Nephron progenitor cell (in vitro differentiated cells): ENCODE data around the gene STOM.

Experiments
- DNase-seq: peaks from one replicate; pipeline ENCODE4 v3.0.0; 2021
- H3K27ac Mint-ChIP-seq: 2 replicates; pipeline ENCODE4 v1.8.0; 2021; ENCODE audit warnings: mild to moderate bottlenecking, moderate library complexity, mixed read lengths
- H3K27me3 Mint-ChIP-seq: 2 replicates; pipeline ENCODE4 v1.8.0; 2021; ENCODE audit warnings: mild to moderate bottlenecking, low read depth, mixed read lengths; ENCODE audit not compliant: poor library complexity
- H3K36me3 Mint-ChIP-seq: 2 replicates; pipeline ENCODE4 v1.8.0; 2021; ENCODE audit warnings: low read depth, mixed read lengths
- H3K4me1 Mint-ChIP-seq: 2 replicates; pipeline ENCODE4 v1.8.0; 2021; ENCODE audit warnings: mixed read lengths
- H3K4me3 Mint-ChIP-seq: 2 replicates; pipeline ENCODE4 v1.8.0; 2021; ENCODE audit warnings: mild to moderate bottlenecking, moderate library complexity, mixed read lengths
- H3K9me3 Mint-ChIP-seq: 2 replicates; pipeline ENCODE4 v1.8.0; 2021; ENCODE audit warnings: mild to moderate bottlenecking, moderate library complexity, mixed read lengths
- TF ChIP-seq, protein P1 (sequence below): fragments of 200-600 bp; sonication (generic); IDR thresholded peaks from 2 replicates; pipeline ENCODE4 v1.5.0; 2021; ENCODE audit warnings: antibody characterized with exemption

STOM gene

DNA sequence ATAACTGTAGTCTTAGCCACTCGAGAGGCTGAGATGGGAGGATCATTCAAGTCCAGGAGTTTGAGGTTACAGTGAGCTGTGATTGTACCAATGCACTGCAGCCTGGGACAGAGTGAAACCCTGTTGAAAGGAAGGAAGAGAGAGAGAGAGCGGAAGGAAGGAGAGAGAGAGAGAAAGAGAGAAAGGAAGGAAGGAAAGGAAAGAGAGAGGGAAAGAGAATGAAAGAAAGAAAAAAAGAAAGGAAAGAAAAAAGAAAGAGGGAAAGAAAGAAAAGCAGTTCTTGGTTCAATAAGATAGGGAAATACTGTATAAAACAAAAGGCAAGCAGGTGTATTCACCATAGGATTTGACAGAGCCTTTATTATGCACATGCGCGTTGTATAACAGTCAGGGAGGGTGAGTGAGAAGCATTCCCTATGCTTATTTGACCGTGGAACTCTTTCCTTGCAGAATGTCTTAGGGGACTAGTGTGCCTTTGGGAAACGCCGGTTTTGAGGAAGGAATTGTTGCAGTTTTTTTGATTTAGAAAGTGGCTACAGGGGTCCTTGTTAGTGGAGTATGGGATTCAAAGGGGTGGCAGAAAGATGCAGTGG, 60.1 kb downstream of the STOM start:
- H3K9me3 Mint-ChIP-seq, result no peaks in the 10 kb centered on the region
- H3K4me3 Mint-ChIP-seq, result no peak overlapping the region
- peaks cover 14% of the 10 kb centered on the region for H3K4me1 Mint-ChIP-seq
- H3K27me3 Mint-ChIP-seq, result no peaks in the 10 kb centered on the region
- DNase-seq, result no peak
- H3K36me3 Mint-ChIP-seq, result peaks cover 36% of the 10 kb centered on the region
- TF ChIP-seq, protein P1, sequence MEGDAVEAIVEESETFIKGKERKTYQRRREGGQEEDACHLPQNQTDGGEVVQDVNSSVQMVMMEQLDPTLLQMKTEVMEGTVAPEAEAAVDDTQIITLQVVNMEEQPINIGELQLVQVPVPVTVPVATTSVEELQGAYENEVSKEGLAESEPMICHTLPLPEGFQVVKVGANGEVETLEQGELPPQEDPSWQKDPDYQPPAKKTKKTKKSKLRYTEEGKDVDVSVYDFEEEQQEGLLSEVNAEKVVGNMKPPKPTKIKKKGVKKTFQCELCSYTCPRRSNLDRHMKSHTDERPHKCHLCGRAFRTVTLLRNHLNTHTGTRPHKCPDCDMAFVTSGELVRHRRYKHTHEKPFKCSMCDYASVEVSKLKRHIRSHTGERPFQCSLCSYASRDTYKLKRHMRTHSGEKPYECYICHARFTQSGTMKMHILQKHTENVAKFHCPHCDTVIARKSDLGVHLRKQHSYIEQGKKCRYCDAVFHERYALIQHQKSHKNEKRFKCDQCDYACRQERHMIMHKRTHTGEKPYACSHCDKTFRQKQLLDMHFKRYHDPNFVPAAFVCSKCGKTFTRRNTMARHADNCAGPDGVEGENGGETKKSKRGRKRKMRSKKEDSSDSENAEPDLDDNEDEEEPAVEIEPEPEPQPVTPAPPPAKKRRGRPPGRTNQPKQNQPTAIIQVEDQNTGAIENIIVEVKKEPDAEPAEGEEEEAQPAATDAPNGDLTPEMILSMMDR, result no peak
- no peak overlapping the region for H3K27ac Mint-ChIP-seq

DNA sequence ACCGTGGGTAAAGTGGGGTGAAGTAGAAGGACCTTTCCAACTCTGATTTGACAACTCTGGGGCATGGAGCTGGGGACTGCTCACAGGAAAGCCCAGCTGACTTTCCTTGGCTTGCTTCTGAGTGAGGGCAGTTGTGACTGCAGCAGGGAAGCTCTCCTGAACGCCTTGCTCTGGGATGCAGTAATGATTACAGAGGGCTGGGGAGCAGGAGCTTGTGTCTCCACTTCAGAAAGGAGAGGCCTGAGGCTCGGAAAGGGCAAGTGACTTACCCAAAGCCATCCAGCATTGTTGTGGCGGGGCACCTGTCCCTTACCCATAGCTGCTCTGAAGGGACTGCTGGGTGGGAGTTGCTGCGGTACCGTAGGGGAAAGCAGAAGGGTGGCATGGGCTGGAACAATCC, 60.9 kb downstream of the STOM start:
- H3K36me3 Mint-ChIP-seq, result peaks cover 34% of the 10 kb centered on the region
- no peak overlapping the region for H3K27ac Mint-ChIP-seq
- no peaks in the 10 kb centered on the region for H3K9me3 Mint-ChIP-seq
- peaks cover 3% of the 10 kb centered on the region for H3K27me3 Mint-ChIP-seq
- TF ChIP-seq, protein P1, result no peak
- no peak for DNase-seq
- H3K4me1 Mint-ChIP-seq, result peaks cover 14% of the 10 kb centered on the region
- no peak overlapping the region for H3K4me3 Mint-ChIP-seq

DNA sequence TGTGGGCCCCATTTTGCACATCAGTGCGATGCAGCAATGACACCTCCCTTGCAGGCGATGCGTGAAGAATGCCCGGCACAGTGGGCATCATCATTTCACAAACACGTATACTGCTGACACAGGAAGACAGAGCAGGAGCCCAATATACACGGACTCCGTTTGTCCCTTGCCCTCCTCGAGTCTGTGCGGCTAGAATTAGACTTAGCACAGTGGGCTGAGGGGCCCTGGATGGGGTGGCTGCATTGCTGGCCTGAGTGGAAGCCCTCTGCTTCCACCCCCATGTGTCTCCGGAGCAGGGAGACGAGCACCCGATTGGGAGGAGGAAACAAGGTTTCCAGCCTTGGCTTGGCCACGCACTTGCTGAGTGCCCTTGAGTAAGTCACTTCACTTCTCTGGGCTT, 61.3 kb downstream of the STOM start:
- peaks cover 14% of the 10 kb centered on the region for H3K4me1 Mint-ChIP-seq
- no peaks in the 10 kb centered on the region for H3K9me3 Mint-ChIP-seq
- no peak overlapping the region for H3K27ac Mint-ChIP-seq
- H3K4me3 Mint-ChIP-seq, result no peak overlapping the region
- TF ChIP-seq, protein P1, result no peak
- H3K27me3 Mint-ChIP-seq, result peaks cover 3% of the 10 kb centered on the region
- peaks cover 31% of the 10 kb centered on the region for H3K36me3 Mint-ChIP-seq
- no peak for DNase-seq

DNA sequence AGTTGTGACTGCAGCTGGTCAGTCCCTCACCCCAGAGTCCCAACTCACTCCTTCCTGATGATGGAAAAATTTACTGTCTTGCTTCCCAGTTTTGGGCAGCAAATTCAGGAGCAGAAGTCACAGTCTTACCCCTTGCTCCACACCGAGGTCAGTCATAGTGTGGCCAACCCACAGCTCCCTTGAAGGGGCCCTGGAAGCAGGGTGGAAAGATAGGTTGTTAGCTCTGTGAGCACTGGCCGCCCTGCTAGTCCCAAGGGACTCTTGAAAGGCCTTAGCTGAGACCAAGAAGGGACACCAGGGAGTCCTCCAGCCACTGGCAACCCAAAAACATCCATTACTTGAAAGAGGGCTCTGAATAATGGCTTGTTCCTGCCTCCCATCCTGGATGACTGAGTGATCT, 62.1 kb downstream of the STOM start:
- DNase-seq, result no peak
- Mint-ChIP-seq H3K36me3 (peaks cover 31% of the 10 kb centered on the region), H3K27me3 (peaks cover 6% of the 10 kb centered on the region), H3K9me3 (no peaks in the 10 kb centered on the region), H3K4me1 (peaks cover 14% of the 10 kb centered on the region), H3K27ac (peak overlapping the region; percentile 96), H3K4me3 (no peak overlapping the region)
- TF ChIP-seq, protein P1, result no peak

DNA sequence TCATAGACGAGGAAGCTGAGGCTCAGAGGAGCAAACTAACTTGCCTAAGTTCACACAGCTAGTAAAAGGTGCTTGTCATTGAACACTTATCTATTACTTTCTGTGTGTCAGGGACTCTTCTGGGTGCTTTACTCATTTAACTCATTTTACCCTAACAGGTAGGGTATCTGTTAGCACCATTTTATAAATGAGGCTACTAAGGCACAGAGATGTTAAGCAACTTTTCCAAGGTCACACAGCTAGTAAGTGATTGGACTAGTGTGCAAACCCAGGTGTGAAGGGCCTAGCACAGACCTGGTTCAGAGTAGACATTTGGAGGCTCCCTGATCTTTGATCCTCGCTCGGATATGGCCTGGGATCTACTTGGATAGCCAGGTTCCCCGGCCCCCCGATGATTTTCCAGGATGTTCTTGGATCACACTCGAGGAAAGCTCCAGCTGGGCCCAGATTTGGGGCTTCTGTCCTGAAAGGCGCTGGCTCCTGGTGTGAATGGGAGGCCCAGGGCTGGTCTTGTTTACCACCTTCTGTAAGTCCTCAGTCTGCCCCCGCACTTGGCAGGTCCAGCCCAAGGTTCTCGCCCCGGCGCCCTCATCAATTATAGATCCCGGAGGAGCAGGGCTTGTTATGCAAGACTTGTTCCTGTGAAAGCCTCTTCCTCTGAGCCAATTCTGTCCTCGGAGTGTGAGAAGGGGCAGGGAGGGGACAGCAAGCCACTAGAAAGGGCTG, 64.6 kb downstream of the STOM start:
- H3K36me3 Mint-ChIP-seq, result peaks cover 14% of the 10 kb centered on the region
- no peak overlapping the region for H3K4me3 Mint-ChIP-seq
- TF ChIP-seq, protein P1, result no peak
- peaks cover 13% of the 10 kb centered on the region for H3K27me3 Mint-ChIP-seq
- peaks cover 18% of the 10 kb centered on the region for H3K4me1 Mint-ChIP-seq
- no peak for DNase-seq
- no peaks in the 10 kb centered on the region for H3K9me3 Mint-ChIP-seq
- no peak overlapping the region for H3K27ac Mint-ChIP-seq

DNA sequence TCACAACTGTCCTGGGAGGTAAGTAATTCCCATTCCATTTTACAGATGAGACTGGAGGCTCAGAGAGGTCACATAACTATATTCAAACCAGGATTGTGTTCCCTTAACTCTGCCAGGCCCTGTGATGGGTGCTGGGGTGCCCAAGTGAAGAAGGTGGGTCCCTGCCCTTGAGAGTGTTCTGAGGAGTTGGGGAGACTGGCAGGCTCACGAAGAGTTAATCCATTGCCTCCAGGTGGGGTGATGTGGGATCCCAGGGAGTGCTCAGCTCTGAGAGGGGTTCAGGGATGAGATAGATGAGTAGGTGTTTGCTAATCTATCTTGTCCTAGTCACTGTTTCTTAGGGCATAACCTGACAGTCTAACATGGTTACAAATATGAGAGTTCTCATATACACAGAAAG, 65.3 kb downstream of the STOM start:
- Mint-ChIP-seq H3K4me1 (peaks cover 24% of the 10 kb centered on the region), H3K27ac (no peak overlapping the region), H3K9me3 (no peaks in the 10 kb centered on the region), H3K27me3 (peaks cover 17% of the 10 kb centered on the region), H3K36me3 (peaks cover 9% of the 10 kb centered on the region), H3K4me3 (no peak overlapping the region)
- DNase-seq, result no peak
- TF ChIP-seq, protein P1, result no peak
